T-cell (primary cell): ENCODE measurements around the gene PATJ. TPM values are rescaled to one million over a fixed set of nuclear protein-coding genes. Genes with fewer than 3 reads are reported as not detected.

Source experiments
- ATAC-seq, 4 experiments: fragments of 200-7000 bp in 3 of 4; fragments of 150-1000 bp in 1 of 4; cut with Tn5 transposase; replicated peaks in 1 of 4; 1 replicate in 3 of 4; 2 replicates in 1 of 4; pipeline ENCODE4 v1.10.0; 2021; ENCODE audit warnings: moderate library complexity in 3 of 4, mild to moderate bottlenecking in 2 of 4, moderate number of reproducible peaks in 1 of 4
- CTCF ChIA-PET, 2 donors: fragments of 300-600 bp; sonication (Branson Sonifier 250); formaldehyde crosslinking; loops; one replicate each; lab custom pipeline; 2022; ENCODE audit warnings: antibody characterized with exemption in 2 of 2; lab: Charles Lee
- POLR2A ChIA-PET, 2 donors: fragments of 300-600 bp; sonication (Branson Sonifier 250); formaldehyde crosslinking; loops; one replicate each; lab custom pipeline; 2022; ENCODE audit warnings: antibody characterized with exemption in 2 of 2; lab: Charles Lee
- DNase-seq, 35 experiments: peaks; one replicate each; pipeline versions ENCODE4 v3.0.0 to v3.0.0-alpha.2; 2013 to 2023
- H3K27ac ChIP-seq: one replicate; pipeline ENCODE4 v1.5.1; 2013; ENCODE audit warnings: low read length
- H3K27me3 ChIP-seq, 2 experiments: replicated peaks in 1 of 2; 1 replicate in 1 of 2; 2 replicates in 1 of 2; pipeline versions ENCODE4 v1.6.1 to v1.7.0; 2013; ENCODE audit warnings: low read length in 1 of 2, mixed read lengths in 1 of 2; ENCODE audit not compliant: control insufficient read depth in 2 of 2, insufficient read depth in 2 of 2; ENCODE audit errors: extremely low read depth in 1 of 2
- H3K36me3 ChIP-seq, 2 donors: 1 replicate in 1 of 2; 2 replicates in 1 of 2; pipeline versions ENCODE4 v1.6.1 to v1.7.0; 2013; ENCODE audit warnings: low read length in 1 of 2; ENCODE audit not compliant: control insufficient read depth in 2 of 2, insufficient read depth in 1 of 2; ENCODE audit errors: extremely low read depth in 1 of 2
- H3K4me1 ChIP-seq, 2 experiments: 1 replicate in 1 of 2; 2 replicates in 1 of 2; pipeline versions ENCODE4 v1.6.1 to v1.7.0; 2013; ENCODE audit warnings: low read length in 2 of 2, mixed read lengths in 1 of 2; ENCODE audit not compliant: insufficient read depth in 2 of 2, control insufficient read depth in 1 of 2; ENCODE audit errors: extremely low read depth in 1 of 2
- H3K4me3 ChIP-seq, 2 donors: 1 replicate in 1 of 2; 2 replicates in 1 of 2; pipeline versions ENCODE4 v1.5.1 to v1.7.0; 2013; ENCODE audit warnings: mild to moderate bottlenecking in 2 of 2, low read length in 1 of 2, moderate library complexity in 1 of 2; ENCODE audit not compliant: control insufficient read depth in 1 of 2; ENCODE audit errors: extremely low read depth in 1 of 2
- H3K9me3 ChIP-seq: 2 replicates; pipeline ENCODE4 v1.7.0; 2013
- H3K27ac Mint-ChIP-seq, 2 donors: one replicate each; pipeline ENCODE4 v1.8.0; 2020 to 2021; ENCODE audit warnings: mild to moderate bottlenecking in 2 of 2, mixed read lengths in 2 of 2
- H3K27me3 Mint-ChIP-seq, 2 donors: one replicate each; pipeline ENCODE4 v1.8.0; 2021 to 2022; ENCODE audit warnings: mixed read lengths in 2 of 2
- H3K36me3 Mint-ChIP-seq: one replicate; pipeline ENCODE4 v1.8.0; 2021; ENCODE audit warnings: mixed read lengths
- H3K4me1 Mint-ChIP-seq, 3 donors: one replicate each; pipeline ENCODE4 v1.8.0; 2020 to 2022; ENCODE audit warnings: mixed read lengths in 3 of 3, mild to moderate bottlenecking in 1 of 3
- H3K4me3 Mint-ChIP-seq, 3 donors: one replicate each; pipeline ENCODE4 v1.8.0; 2020 to 2022; ENCODE audit warnings: mild to moderate bottlenecking in 3 of 3, mixed read lengths in 3 of 3, moderate library complexity in 3 of 3
- H3K9me3 Mint-ChIP-seq, 3 donors: one replicate each; pipeline ENCODE4 v1.8.0; 2020 to 2022; ENCODE audit warnings: mixed read lengths in 3 of 3
- WGBS: methylation state at CpG from one replicate; pipeline ENCODE4 v1.1.5; 2013; ENCODE audit warnings: missing lambda C conversion rate; ENCODE audit not compliant: insufficient coverage; 5-methylcytosine and 5-hydroxymethylcytosine counted together
- total RNA-seq, 35 experiments: library from RNA in 6 of 35; stranded (reverse) in 6 of 35; fragments of 120-200 nt in 1 of 35; gene quantifications; one replicate each; pipeline versions ENCODE4 v1.2.1 to v1.2.4 and lab custom pipeline; 2013 to 2026

PATJ gene
- total RNA-seq, 5 donors from 2014 or later (not counting 1 experiment from before 2014, with no cell fraction given) = 31.3 to 65.3 (median 35.7) TPM

GRCh38 chr1:62139410-62139809, 397.1 kb downstream of the PATJ start:
- DNase-seq (no peak), ATAC-seq (no peak)
- no peaks in the 10 kb centered on the region for H3K27me3 ChIP-seq
- ChIA-PET CTCF (no interaction called here), POLR2A (no interaction called here)
- no peaks in the 10 kb centered on the region for H3K9me3 Mint-ChIP-seq
- H3K4me1 Mint-ChIP-seq = peaks cover 0 to 6% (median 0%) of the 10 kb centered on the region in 3 donors
- no peak overlapping the region for H3K27ac ChIP-seq
- H3K4me3 ChIP-seq = no peak overlapping the region
- H3K4me1 ChIP-seq = no peaks in the 10 kb centered on the region
- peaks cover 12% of the 10 kb centered on the region for H3K36me3 Mint-ChIP-seq
- H3K27me3 Mint-ChIP-seq = no peaks in the 10 kb centered on the region
- H3K27ac Mint-ChIP-seq = no peak overlapping the region
- H3K36me3 ChIP-seq = peaks cover 2 to 3% of the 10 kb centered on the region in 2 donors
- H3K9me3 ChIP-seq = no peaks in the 10 kb centered on the region
- no peak overlapping the region for H3K4me3 Mint-ChIP-seq
- WGBS = no CpG with 5 or more reads among the region's 1 CpG

- no peak for ATAC-seq
- Mint-ChIP-seq H3K4me1 (peaks cover 0 to 6% (median 0%) of the 10 kb centered on the region in 3 donors), H3K27ac (no peak overlapping the region), H3K27me3 (no peaks in the 10 kb centered on the region), H3K36me3 (peaks cover 12% of the 10 kb centered on the region), H3K9me3 (no peaks in the 10 kb centered on the region), H3K4me3 (no peak overlapping the region)
- WGBS = 83% methylated on average over 1 of the region's 4 CpGs
- CTCF ChIA-PET = no interaction called here
- Histone ChIP-seq H3K4me1 (no peaks in the 10 kb centered on the region), H3K9me3 (no peaks in the 10 kb centered on the region), H3K27me3 (no peaks in the 10 kb centered on the region), H3K4me3 (no peak overlapping the region), H3K27ac (no peak overlapping the region), H3K36me3 (peaks cover 2 to 3% of the 10 kb centered on the region in 2 donors)
- POLR2A ChIA-PET = no interaction called here
- DNase-seq = no peak
Observed at GRCh38 chr1:62140666-62141065, 398.4 kb downstream of the PATJ start.

- no peak for DNase-seq
- peaks cover 0 to 3% of the 10 kb centered on the region in 2 donors for H3K36me3 ChIP-seq
- H3K9me3 ChIP-seq = no peaks in the 10 kb centered on the region
- H3K9me3 Mint-ChIP-seq = no peaks in the 10 kb centered on the region
- H3K4me1 ChIP-seq = no peaks in the 10 kb centered on the region
- no peak overlapping the region for H3K27ac ChIP-seq
- ChIA-PET CTCF (interaction anchor here in 1 of 2 donors (0.7 kb wide), 1 partner anchor 645 kb away, joined by 3 read pairs; no protein-coding TSS in a partner anchor), POLR2A (no interaction called here)
- H3K4me3 Mint-ChIP-seq = no peak overlapping the region
- peaks cover 0 to 6% (median 0%) of the 10 kb centered on the region in 3 donors for H3K4me1 Mint-ChIP-seq
- H3K4me3 ChIP-seq = no peak overlapping the region
- no peaks in the 10 kb centered on the region for H3K27me3 ChIP-seq
- no peaks in the 10 kb centered on the region for H3K27me3 Mint-ChIP-seq
- H3K36me3 Mint-ChIP-seq = peaks cover 21% of the 10 kb centered on the region
- no peak overlapping the region for H3K27ac Mint-ChIP-seq
- no peak for ATAC-seq
- 55% methylated on average over 2 of the region's 5 CpGs for WGBS
Observed at GRCh38 chr1:62142496-62142895, 400.2 kb downstream of the PATJ start.

- H3K27me3 ChIP-seq = no peaks in the 10 kb centered on the region
- Mint-ChIP-seq H3K9me3 (no peaks in the 10 kb centered on the region), H3K4me1 (peaks cover 0 to 6% (median 0%) of the 10 kb centered on the region in 3 donors), H3K27ac (no peak overlapping the region), H3K36me3 (peaks cover 16% of the 10 kb centered on the region), H3K4me3 (no peak overlapping the region), H3K27me3 (no peaks in the 10 kb centered on the region)
- H3K36me3 ChIP-seq = peaks cover 3 to 4% of the 10 kb centered on the region in 2 donors
- no peak overlapping the region for H3K27ac ChIP-seq
- no peaks in the 10 kb centered on the region for H3K9me3 ChIP-seq
- ChIA-PET POLR2A (interaction anchor here in 1 of 2 donors (0.6 to 0.7 kb wide), 2 partner anchors 291 to 618 kb away, joined by 3 to 4 read pairs; no protein-coding TSS in a partner anchor), CTCF (interaction anchor here (0.5 to 1.2 kb wide), 14 partner anchors 8 to 465 kb away, joined by 3 to 9 read pairs (median 3); no protein-coding TSS in a partner anchor)
- DNase-seq (peak in 18 of 35 experiments; percentile 2 to 44 (median 8)), ATAC-seq (no peak)
- whole genome bisulfite sequencing = no CpG with 5 or more reads among the region's 1 CpG
- no peak overlapping the region for H3K4me3 ChIP-seq
- H3K4me1 ChIP-seq = no peaks in the 10 kb centered on the region
Observed at GRCh38 chr1:62144238-62144831, 402.1 kb downstream of the PATJ start.

GRCh38 chr1:62159940-62160348, 417.7 kb downstream of the PATJ start:
- peaks cover 0 to 5% of the 10 kb centered on the region in 2 donors for H3K36me3 ChIP-seq
- WGBS = 91% methylated on average over 4 of the region's 6 CpGs
- peaks cover 12% of the 10 kb centered on the region for H3K36me3 Mint-ChIP-seq
- H3K9me3 Mint-ChIP-seq = no peaks in the 10 kb centered on the region
- H3K27me3 ChIP-seq = no peaks in the 10 kb centered on the region
- no peaks in the 10 kb centered on the region for H3K27me3 Mint-ChIP-seq
- no peaks in the 10 kb centered on the region for H3K9me3 ChIP-seq
- H3K27ac Mint-ChIP-seq = no peak overlapping the region
- no peak overlapping the region for H3K4me3 Mint-ChIP-seq
- no peak overlapping the region for H3K4me3 ChIP-seq
- no peaks in the 10 kb centered on the region for H3K4me1 Mint-ChIP-seq
- H3K4me1 ChIP-seq = no peaks in the 10 kb centered on the region
- no peak for DNase-seq
- no peak overlapping the region for H3K27ac ChIP-seq
- no peak for ATAC-seq
- ChIA-PET CTCF (interaction anchor here in 1 of 2 donors (0.6 kb wide), 1 partner anchor 148 kb away, joined by 3 read pairs; no protein-coding TSS in a partner anchor), POLR2A (interaction anchor here in 1 of 2 donors (0.5 kb wide), 1 partner anchor 538 kb away, joined by 3 read pairs; no protein-coding TSS in a partner anchor)

GRCh38 chr1:62161711-62162110, 419.4 kb downstream of the PATJ start:
- POLR2A ChIA-PET = no interaction called here
- no peak overlapping the region for H3K27ac Mint-ChIP-seq
- Histone ChIP-seq H3K9me3 (no peaks in the 10 kb centered on the region), H3K36me3 (peaks cover 0 to 5% of the 10 kb centered on the region in 2 donors), H3K4me3 (no peak overlapping the region), H3K27ac (no peak overlapping the region), H3K4me1 (no peaks in the 10 kb centered on the region), H3K27me3 (no peaks in the 10 kb centered on the region)
- peaks cover 12% of the 10 kb centered on the region for H3K36me3 Mint-ChIP-seq
- no peak overlapping the region for H3K4me3 Mint-ChIP-seq
- H3K27me3 Mint-ChIP-seq = no peaks in the 10 kb centered on the region
- CTCF ChIA-PET = no interaction called here
- no peaks in the 10 kb centered on the region for H3K9me3 Mint-ChIP-seq
- no peak for DNase-seq
- no CpG with 5 or more reads among the region's 1 CpG for WGBS
- H3K4me1 Mint-ChIP-seq = no peaks in the 10 kb centered on the region
- no peak for ATAC-seq
